K562 treated with DMSO at 1 percent for 4 hours (cell line): ENCODE measurements around the gene TMSB15C. TPM values are rescaled to one million over a fixed set of nuclear protein-coding genes. Genes with fewer than 3 reads are reported as not detected.

ENCODE experiments used
- total RNA-seq: library from RNA; unstranded; fragments of 300-600 nt; gene quantifications from 2 replicates; pipeline ENCODE4 v1.2.3, GENCODE V29; 2022; ENCODE audit not compliant: insufficient read depth

TMSB15C gene
- not detected in 2 replicates for total RNA-seq

GRCh38 chrX:104075778-104076445 lies at the start of gene TMSB15C:
TMSB15C (minus strand) TSS chrX:104076236.

GRCh38 chrX:104112326-104112951 lies 36.4 kb upstream of the TMSB15C start, which contains the start of gene ZCCHC18:
ZCCHC18 (plus strand) TSS chrX:104112523; CDS start chrX:104114112, 1,589 bp downstream.

GRCh38 chrX:104039689-104040505 lies 36.1 kb downstream of the TMSB15C start, which contains the start of gene H2BW2:
H2BW2 (plus strand) TSS chrX:104039956; CDS start chrX:104039995, 39 bp downstream.

Other genes starting within 250 kb of the TMSB15C start
- gene RAB9B, start 244.0 kb downstream of the TMSB15C start, total RNA-seq, result not detected in 2 replicates
- not detected in 2 replicates for gene TMSB15B, start 113.6 kb downstream of the TMSB15C start, total RNA-seq
- not detected in 2 replicates for gene H2BW1, start 62.5 kb downstream of the TMSB15C start, total RNA-seq
- gene H2BW2, start 36.3 kb downstream of the TMSB15C start, total RNA-seq, result not detected in 2 replicates
- not detected in 2 replicates for gene ZCCHC18, start 36.3 kb upstream of the TMSB15C start, total RNA-seq
- 3.1 and 4.1 TPM in 2 replicates for gene SLC25A53, start 80.8 kb upstream of the TMSB15C start, total RNA-seq
- 8.0 and 9.6 TPM in 2 replicates for gene FAM199X, start 90.2 kb upstream of the TMSB15C start, total RNA-seq
- not detected in 2 replicates for gene ESX1, start 178.7 kb upstream of the TMSB15C start, total RNA-seq